LHCN-M2 (cell line): ENCODE data around the gene TTC14. TPM values are rescaled to one million over a fixed set of nuclear protein-coding genes. Genes with fewer than 3 reads are reported as not detected.

ENCODE experiments used
- DNase-seq: peaks from one replicate; pipeline ENCODE4 v3.0.0-alpha.2; 2012; ENCODE audit warnings: low read depth
- total RNA-seq: library from RNA; depleted of rRNA; stranded (reverse); fragments of >200 nt; gene quantifications from 2 replicates; pipeline ENCODE4 v1.2.3, GENCODE V29; 2014; rRNA removed

Gene TTC14
- total RNA-seq, 1 experiment from 2014 or later, result 16.8 TPM

GRCh38 chr3:180631317-180631716 lies 29.4 kb downstream of the TTC14 start:
- peak; percentile 5 for DNase-seq

DNA sequence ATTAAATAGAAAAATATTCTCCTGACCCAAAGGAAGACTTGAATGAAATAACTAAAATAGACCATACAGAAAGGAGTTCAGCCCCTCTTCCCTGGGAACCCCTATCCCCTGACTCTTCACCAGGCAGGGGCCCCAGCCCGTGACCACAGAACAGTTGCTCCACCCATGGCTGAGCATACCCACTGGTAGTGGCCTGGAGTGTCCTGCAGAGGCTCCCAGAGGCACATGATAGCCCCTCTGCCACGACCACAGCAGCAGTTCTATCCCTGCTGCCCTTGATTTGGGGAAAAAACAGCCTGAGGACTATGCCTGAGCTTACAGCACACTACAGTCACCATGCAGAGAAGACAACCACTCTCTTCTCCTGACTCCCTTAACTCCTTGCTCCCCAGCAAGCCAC lies 31.8 kb downstream of the TTC14 start:
- DNase-seq, result no peak

GRCh38 chr3:180640987-180641386 lies 39.0 kb downstream of the TTC14 start:
- DNase-seq, result no peak

- peak; percentile 4 for DNase-seq
Measured at GRCh38 chr3:180646187-180646790, 44.3 kb downstream of the TTC14 start.

DNA sequence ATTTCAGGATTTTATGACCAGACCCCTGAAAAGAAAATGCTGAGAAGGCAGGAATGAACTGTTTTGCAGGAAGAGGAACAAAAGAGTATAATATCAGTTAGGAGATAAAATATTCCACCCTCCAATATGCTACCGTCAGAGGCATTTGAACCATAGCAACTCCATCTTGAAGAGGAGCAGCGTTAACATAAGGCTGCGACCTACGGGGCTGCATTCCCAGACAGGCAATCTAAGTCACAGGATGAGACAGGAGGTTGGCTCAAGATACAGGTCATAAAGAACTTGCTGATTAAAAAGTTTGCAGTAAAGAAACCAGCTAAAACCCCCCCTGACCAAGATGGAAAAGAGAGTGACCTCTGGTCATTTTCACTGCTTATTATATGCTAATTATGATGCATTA lies 54.4 kb downstream of the TTC14 start:
- no peak for DNase-seq

GRCh38 chr3:180657094-180657493 lies 55.1 kb downstream of the TTC14 start:
- DNase-seq, result no peak

Other genes with a start within 250 kb of the TTC14 start
- not detected in 2 replicates for gene CCDC39, start 77.3 kb downstream of the TTC14 start, total RNA-seq